Ovary (tissue), 9 donors: ENCODE results near the gene RSRC1. TPM values are rescaled to one million over a fixed set of nuclear protein-coding genes. Genes with fewer than 3 reads are reported as not detected.

Source experiments
- DNase-seq, 5 donors: peaks; one replicate each; pipeline ENCODE4 v3.0.0-alpha.2; 2019 to 2020
- H3K27ac ChIP-seq, 2 donors: fragments of 200-600 bp; one replicate each; pipeline versions ENCODE4 v1.5.1 to v1.8.0; 2019 to 2022
- H3K27me3 ChIP-seq: fragments of 200-600 bp; one replicate; pipeline ENCODE4 v1.8.0; 2022
- H3K36me3 ChIP-seq: fragments of 200-600 bp; sonication (generic); one replicate; pipeline ENCODE4 v1.5.1; 2019
- H3K4me1 ChIP-seq: one replicate; pipeline ENCODE4 v1.8.1; 2013; ENCODE audit warnings: mild to moderate bottlenecking, moderate library complexity; ENCODE audit not compliant: insufficient read depth
- H3K4me3 ChIP-seq: fragments of 200-600 bp; sonication (generic); one replicate; pipeline ENCODE4 v1.5.1; 2017
- H3K9me3 ChIP-seq, 2 donors: fragments of 200-600 bp in 1 of 2; sonication (generic) in 1 of 2; one replicate each; pipeline versions ENCODE4 v1.5.1 to v1.8.1; 2013 to 2019; ENCODE audit warnings: mild to moderate bottlenecking in 1 of 2, moderate library complexity in 1 of 2
- CTCF ChIP-seq, 3 donors: fragments of 450-650 bp in 2 of 3; fragments of 200-600 bp in 1 of 3; IDR thresholded peaks; one replicate each; pipeline versions ENCODE4 v1.5.1 to v1.8.0; 2016 to 2022; ENCODE audit warnings: antibody characterized with exemption in 3 of 3, mild to moderate bottlenecking in 1 of 3
- EP300 ChIP-seq: sonication (generic); formaldehyde crosslinking; IDR thresholded peaks from one replicate; pipeline ENCODE4 v1.6.1; 2017; ENCODE audit warnings: antibody characterized with exemption
- POLR2A ChIP-seq: fragments of 450-650 bp; IDR thresholded peaks from one replicate; pipeline ENCODE4 v1.6.1; 2017; ENCODE audit warnings: antibody characterized with exemption, mild to moderate bottlenecking, moderate library complexity
- WGBS, 3 donors: extraction: QIAGEN DNeasy Blood & Tissue Kit in 1 of 3; methylation state at CpG; one replicate each; pipeline versions ENCODE4 v1.1.5 to v1.1.7; 2013 to 2017; 5-methylcytosine and 5-hydroxymethylcytosine counted together
- intact Hi-C, 4 donors: fragments of 100-400 bp; cut with DNase I; formaldehyde crosslinking; loops; one replicate each; pipeline versions ENCODE4 v1.11.0 to v1.15.1; 2022 to 2023
- polyA plus RNA-seq, 2 donors: library from polyadenylated mRNA; stranded (reverse); fragments of 200-250 nt in 1 of 2; fragments of 350-450 nt in 1 of 2; fragmentation: Illumina TruSeq in 1 of 2; extraction: RNeasy Lipid Tissue Mini Kit (QIAGEN cat#74804) in 1 of 2; gene quantifications; one replicate each; pipeline ENCODE4 v1.2.3, GENCODE V29; 2013 to 2014
- total RNA-seq, 7 donors: library from RNA; depleted of rRNA in 2 of 7; stranded (reverse); fragments of >200 nt in 2 of 7; fragmentation: NEBNext Ultra II Directional in 3 of 7; extraction: Animal tissue kit (Norgen Biotek cat#: 25700) in 3 of 7; gene quantifications; one replicate each; pipeline versions ENCODE4 v1.1.0 to v1.2.4, GENCODE V29; 2016 to 2023
- donor health status: DM: no; HTN: no; CAD: no; lungs with moderate emphysema.
- donor health status: DM: no; HTN: no; CAD: no.
- donor health status: Bipolar disorder and iron deficiency.
- donor health status: DM: yes; HTN: yes; CAD: no.
- donor health status: DM: no; HTN: no; CAD: no.
- donor health status: DM: yes; HTN: yes; CAD: no.

The RSRC1 gene
- total and polyA plus RNA-seq, 9 donors: 13.4 to 45.1 (median 31.8) TPM

GRCh38 chr3:158452334-158452733, 342.4 kb downstream of the RSRC1 start:
- intact Hi-C loops: no loop called here
- no peaks in the 10 kb centered on the region for H3K36me3 ChIP-seq
- H3K4me3 ChIP-seq: no peak overlapping the region
- TF ChIP-seq CTCF (IDR thresholded peaks at IDR 0.05) (no peak), POLR2A (no peak), EP300 (no peak)
- H3K4me1 ChIP-seq: no peaks in the 10 kb centered on the region
- no peaks in the 10 kb centered on the region for H3K27me3 ChIP-seq
- no peak for DNase-seq
- H3K27ac ChIP-seq: no peak overlapping the region
- no peaks in the 10 kb centered on the region for H3K9me3 ChIP-seq

GRCh38 chr3:158453004-158453403, 343.1 kb downstream of the RSRC1 start:
- WGBS, 3 donors: 93 to 96% (median 95%) methylated on average over 2 of the region's 2 CpGs

GRCh38 chr3:158453865-158454264, 344.0 kb downstream of the RSRC1 start:
- no peaks in the 10 kb centered on the region for H3K36me3 ChIP-seq
- TF ChIP-seq CTCF (IDR thresholded peaks at IDR 0.05): no peak
- intact Hi-C loops: no loop called here

More at GRCh38 chr3:158453004-158453403, 343.1 kb downstream of the RSRC1 start:
- H3K36me3 ChIP-seq: no peaks in the 10 kb centered on the region
- H3K4me3 ChIP-seq: no peak overlapping the region
- intact Hi-C loops: no loop called here
- DNase-seq: no peak
- no peaks in the 10 kb centered on the region for H3K9me3 ChIP-seq
- no peaks in the 10 kb centered on the region for H3K4me1 ChIP-seq
- H3K27me3 ChIP-seq: no peaks in the 10 kb centered on the region
- TF ChIP-seq EP300: no peak
- no peak for TF ChIP-seq POLR2A
- TF ChIP-seq CTCF (IDR thresholded peaks at IDR 0.05): no peak
- no peak overlapping the region for H3K27ac ChIP-seq

GRCh38 chr3:158455406-158455805, 345.5 kb downstream of the RSRC1 start:
- Histone ChIP-seq H3K27me3 (no peaks in the 10 kb centered on the region), H3K9me3 (no peaks in the 10 kb centered on the region), H3K36me3 (no peaks in the 10 kb centered on the region), H3K4me1 (no peaks in the 10 kb centered on the region), H3K27ac (no peak overlapping the region), H3K4me3 (no peak overlapping the region)
- TF ChIP-seq POLR2A (no peak), CTCF (IDR thresholded peaks at IDR 0.05) (no peak), EP300 (no peak)
- intact Hi-C loops: no loop called here
- 85 to 97% (median 89%) methylated on average over 5 of the region's 5 CpGs for WGBS, 3 donors
- no peak for DNase-seq

More at GRCh38 chr3:158453865-158454264, 344.0 kb downstream of the RSRC1 start:
- Histone ChIP-seq H3K27me3 (no peaks in the 10 kb centered on the region), H3K9me3 (no peaks in the 10 kb centered on the region), H3K4me3 (no peak overlapping the region), H3K27ac (no peak overlapping the region), H3K4me1 (no peaks in the 10 kb centered on the region)
- DNase-seq: no peak

GRCh38 chr3:158456114-158456513, 346.2 kb downstream of the RSRC1 start:
- Histone ChIP-seq H3K36me3 (no peaks in the 10 kb centered on the region), H3K4me1 (no peaks in the 10 kb centered on the region), H3K27ac (no peak overlapping the region), H3K27me3 (no peaks in the 10 kb centered on the region), H3K4me3 (no peak overlapping the region), H3K9me3 (no peaks in the 10 kb centered on the region)
- DNase-seq: no peak
- intact Hi-C loops: no loop called here
- TF ChIP-seq POLR2A (no peak), EP300 (no peak), CTCF (IDR thresholded peaks at IDR 0.05) (no peak)
- WGBS, 3 donors: 87 to 88% (median 88%) methylated on average over 3 of the region's 3 CpGs
